ENCODE measurements around the gene AGAP1.
"Not testable (repeated sequence)": the region's sequence is repeated elsewhere in the genome, so short reads cannot be mapped to it uniquely, and the experiment has no call there.

AGAP1 gene

GRCh38 chr2:236061899-236062298 lies 568.1 kb downstream of the AGAP1 start:
- DNase-seq = no peak

DNA sequence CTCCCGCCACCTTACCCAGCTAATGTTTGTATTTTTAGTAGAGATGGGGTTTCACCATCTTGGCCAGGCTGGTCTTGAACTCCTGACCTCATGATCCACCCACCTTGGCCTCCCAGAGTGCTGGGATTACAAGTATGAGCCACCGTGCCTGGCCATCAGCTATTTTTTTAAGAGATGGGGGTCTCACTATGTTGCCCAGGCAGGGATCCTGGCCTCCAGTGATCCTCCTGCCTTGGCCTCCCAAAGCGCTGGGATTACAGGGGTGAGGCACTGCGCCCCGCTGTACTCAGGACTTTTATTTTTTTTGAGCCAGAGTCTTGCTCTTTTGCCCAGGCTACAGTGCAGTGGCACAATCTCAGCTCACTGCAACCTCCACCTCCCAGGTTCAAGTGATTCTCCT lies 569.0 kb downstream of the AGAP1 start:
- not testable (repeated sequence) for DNase-seq

DNA sequence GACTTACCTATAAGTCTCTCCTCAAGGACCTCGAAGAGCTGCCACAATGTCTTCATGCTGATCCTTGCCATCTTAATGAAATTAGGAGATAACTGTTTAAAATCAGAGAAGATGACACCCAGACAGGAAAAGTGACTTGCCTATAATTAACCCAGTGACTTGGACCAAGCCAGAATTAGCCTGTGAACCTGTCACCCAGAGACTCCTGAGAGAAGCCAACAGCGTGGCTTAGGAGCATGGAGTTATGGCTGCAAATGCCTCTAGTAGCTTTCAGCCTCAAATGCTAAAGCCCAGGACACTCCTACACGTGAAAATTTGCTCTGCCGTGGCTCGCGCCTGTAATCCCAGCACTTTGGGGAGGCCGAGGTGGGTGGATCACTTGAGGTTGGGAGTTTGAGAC lies 570.2 kb downstream of the AGAP1 start:
- no peak for DNase-seq

GRCh38 chr2:236065314-236066160 lies 571.7 kb downstream of the AGAP1 start:
- no peak for DNase-seq

GRCh38 chr2:236070236-236070635 lies 576.4 kb downstream of the AGAP1 start:
- no peak for DNase-seq

- no peak for DNase-seq
These were observed 579.4 kb downstream of the AGAP1 start for GRCh38 chr2:236073246-236073645.

- no peak for DNase-seq
These were observed 580.2 kb downstream of the AGAP1 start for GRCh38 chr2:236073867-236074655.

DNA sequence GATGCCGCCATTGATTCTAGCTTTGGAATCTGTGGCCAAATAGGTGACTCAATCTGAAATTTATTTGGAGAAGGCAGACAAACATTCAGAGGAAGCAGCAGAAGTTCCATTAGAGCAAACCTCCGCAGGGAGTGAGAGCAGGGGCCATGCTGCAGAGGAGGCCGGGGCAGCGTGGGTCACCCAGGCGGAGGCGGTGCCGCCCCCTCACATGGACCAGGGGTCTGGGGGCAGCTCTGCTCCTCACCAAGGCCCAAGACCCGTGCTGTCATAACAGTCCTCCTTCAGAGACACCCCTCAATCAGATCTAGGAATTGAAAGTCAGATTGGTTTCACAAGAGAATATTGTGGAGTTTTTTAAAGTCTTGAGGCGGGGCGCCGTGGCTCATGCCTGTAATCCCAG lies 582.0 kb downstream of the AGAP1 start:
- no peak for DNase-seq

- no peak for DNase-seq
These were observed 584.7 kb downstream of the AGAP1 start for GRCh38 chr2:236078297-236079255.

DNA sequence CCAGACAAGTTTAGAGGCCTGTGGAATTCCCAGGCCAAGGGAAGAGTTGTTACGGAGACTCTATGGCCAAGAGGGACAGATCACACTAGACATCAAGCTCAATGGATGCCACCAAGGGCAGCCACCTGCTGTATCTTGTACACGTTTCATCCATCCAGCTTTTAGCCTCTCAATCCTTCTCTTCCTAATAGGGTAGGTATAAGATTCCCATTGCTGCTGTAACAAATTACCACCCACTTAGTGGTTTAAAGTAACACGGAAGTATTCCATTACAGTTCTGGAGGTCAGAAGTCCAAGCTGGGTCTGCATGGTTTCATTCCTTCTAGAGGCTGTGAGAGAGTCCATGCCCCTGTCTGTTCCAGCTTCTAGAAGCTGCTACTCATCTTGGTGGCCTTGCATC lies 586.6 kb downstream of the AGAP1 start:
- DNase-seq = no peak

GRCh38 chr2:236081171-236081570 lies 587.3 kb downstream of the AGAP1 start:
- DNase-seq = no peak

GRCh38 chr2:236082061-236082460 lies 588.2 kb downstream of the AGAP1 start:
- DNase-seq = no peak

DNA sequence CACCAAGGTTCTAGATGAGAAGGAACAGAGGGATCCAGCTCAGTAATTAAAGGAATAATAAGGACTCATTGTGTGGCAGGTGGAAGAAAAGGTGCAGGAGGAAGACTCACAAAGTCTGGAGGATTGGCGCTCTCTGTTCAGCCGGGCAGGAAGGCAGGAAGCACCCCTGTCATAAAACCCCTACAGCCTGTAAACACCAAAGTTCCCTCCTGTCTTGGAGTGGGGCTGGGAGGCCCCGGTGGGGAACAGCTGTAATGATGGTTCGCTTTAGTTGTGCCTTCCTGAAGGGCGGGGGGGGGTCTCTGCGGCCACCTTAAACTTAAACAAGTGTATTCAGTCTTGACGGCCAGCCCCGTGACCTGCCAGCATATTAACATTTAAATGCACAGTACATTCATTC lies 590.1 kb downstream of the AGAP1 start:
- no peak for DNase-seq

- no peak for DNase-seq
These were observed 591.4 kb downstream of the AGAP1 start for GRCh38 chr2:236085211-236085610.

DNA sequence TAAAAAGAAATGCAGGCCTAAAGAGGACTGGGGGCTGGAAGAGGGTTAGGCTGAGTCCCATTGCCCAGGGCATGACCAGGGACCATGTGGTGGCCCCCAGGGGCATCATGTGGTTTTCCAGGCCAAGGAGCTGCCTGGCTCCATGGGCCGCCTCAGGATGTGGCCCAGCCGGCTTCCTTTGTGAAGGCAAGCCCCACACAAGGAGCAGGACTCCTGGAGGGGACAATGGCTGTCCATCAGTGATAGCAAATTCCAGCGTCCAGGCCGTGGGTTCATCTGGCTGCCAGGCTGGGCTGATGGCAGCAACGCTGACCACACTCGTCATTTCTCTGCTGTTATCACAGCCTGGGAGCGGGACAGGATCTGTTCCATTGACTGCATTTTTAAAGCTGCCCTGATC lies 591.8 kb downstream of the AGAP1 start:
- no peak for DNase-seq

GRCh38 chr2:236086403-236086970 lies 592.6 kb downstream of the AGAP1 start:
- DNase-seq = no peak

DNA sequence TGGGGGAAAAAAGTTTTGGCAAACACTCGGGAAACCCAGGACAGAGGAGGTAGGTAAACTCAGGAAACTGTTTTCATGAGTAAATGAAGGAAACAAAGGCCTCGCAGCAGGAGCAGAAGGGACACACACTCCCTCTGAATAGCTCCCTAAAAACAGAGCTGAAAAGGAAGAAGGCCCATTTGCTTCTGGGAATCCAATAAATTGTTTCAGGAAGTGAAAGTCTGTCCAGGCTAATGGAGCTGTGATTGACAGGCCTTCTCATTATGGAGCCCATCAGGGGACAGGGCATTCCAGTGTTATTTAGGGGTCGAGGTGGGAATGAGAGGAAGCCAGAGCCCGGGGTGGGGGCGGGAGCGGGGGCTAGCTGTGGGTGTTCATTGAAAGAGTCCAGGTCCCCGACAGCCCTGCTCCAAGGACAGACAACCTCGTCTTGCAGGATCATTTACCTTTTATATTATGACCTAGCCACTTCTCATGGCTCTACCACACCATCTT lies 593.2 kb downstream of the AGAP1 start:
- DNase-seq = no peak

DNA sequence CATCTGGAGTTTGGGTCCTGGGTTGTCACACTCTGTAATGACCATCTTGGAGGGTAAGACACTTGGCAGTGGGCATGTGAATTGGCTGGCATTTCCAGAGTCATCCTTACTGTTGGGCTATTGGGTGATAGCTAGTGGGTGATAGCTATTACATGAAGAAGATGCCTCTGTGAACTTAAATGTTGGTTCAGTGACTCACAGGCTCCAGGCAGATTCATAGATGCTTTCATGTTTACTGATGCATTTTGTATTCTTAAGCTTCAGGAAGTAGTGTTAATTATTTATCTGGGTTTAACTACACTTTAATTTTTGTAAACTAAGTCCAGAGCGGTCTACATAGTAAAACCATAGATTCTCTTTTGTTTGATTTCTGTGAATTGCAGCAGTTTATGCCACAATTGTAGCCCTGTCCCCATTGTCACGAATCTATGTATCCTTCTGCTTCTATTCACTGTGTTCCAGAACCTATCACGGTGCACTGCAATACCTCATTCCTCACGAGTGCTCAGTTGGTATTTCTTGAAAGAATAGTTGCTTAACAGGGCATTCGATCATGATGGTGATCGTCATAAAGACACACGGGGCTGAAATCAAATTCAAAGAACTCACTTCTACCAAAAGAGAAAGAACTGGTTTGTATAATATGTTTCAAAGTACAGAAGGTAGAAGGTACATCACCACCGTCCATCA lies 594.7 kb downstream of the AGAP1 start:
- DNase-seq = no peak

- DNase-seq = no peak
These were observed 595.6 kb downstream of the AGAP1 start for GRCh38 chr2:236089271-236090026.

DNA sequence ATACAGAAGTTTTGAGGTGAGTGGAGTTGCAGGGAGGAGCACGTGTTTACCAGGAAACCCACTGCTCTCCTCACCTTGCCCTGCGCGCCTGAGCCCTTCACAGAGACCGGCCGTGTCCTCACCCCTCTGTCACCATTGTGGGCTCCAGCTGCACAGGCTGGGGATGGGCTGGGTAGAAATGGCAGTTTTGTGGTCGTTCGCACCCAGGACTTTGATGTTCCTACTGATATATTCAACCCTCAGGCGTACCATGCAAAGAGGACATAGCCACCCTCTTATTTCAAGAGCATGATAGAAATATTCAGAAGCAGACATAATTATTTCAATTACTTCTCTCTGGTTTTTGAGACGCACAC lies 596.2 kb downstream of the AGAP1 start:
- no peak for DNase-seq

DNA sequence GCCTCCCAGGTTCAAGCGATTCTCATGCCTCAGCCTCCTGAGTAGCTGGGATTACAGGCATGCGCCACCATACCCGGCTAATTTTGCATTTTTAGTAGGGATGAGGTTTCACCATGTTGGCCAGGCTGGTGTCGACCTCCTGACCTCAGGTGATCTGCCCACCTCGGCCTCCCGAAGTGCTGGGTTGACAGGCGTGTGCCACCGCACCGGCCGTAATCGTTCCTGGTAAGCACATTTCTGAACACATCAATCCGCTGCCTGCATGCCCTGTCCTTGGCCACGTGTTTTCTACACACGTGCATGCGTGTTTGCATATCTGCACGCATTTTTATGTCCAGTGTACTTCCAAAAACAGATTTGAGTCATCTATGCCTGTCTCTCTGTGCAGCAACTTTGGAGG lies 597.0 kb downstream of the AGAP1 start:
- DNase-seq = not testable (repeated sequence)
